Uterus (tissue), 2 donors: ENCODE data around the gene WRAP73.

Experiments
- CTCF ChIP-seq, 4 experiments: fragments of 200-600 bp in 2 of 4; fragments of 450-650 bp in 2 of 4; sonication (generic) in 2 of 4; IDR thresholded peaks; one replicate each; pipeline ENCODE4 v1.5.1; 2016 to 2019; ENCODE audit warnings: antibody characterized with exemption in 4 of 4, mild to moderate bottlenecking in 2 of 4, moderate library complexity in 1 of 4
- POLR2A ChIP-seq, 2 donors: fragments of 450-650 bp; IDR thresholded peaks; one replicate each; pipeline ENCODE4 v1.6.1; 2016; ENCODE audit warnings: antibody characterized with exemption in 2 of 2, mild to moderate bottlenecking in 1 of 2, moderate library complexity in 1 of 2

GRCh38 chr1:3602375-3602774 is 47.5 kb downstream of the WRAP73 start:
- TF ChIP-seq POLR2A (IDR thresholded peaks at IDR 0.05) (no peak), CTCF (IDR thresholded peaks at IDR 0.05) (no peak)
